ENCODE measurements around the gene NUDT21.
A peak's percentile ranks its signal among the peaks of the same experiment; 100 is the strongest.

Gene NUDT21

GRCh38 chr16:56419740-56420548, 31.2 kb downstream of the NUDT21 start:
- Histone ChIP-seq H3K27me3 (replicated peaks in 2 of 5; ENCODE audit: control insufficient read depth in 4 of 5, insufficient read depth in 5 of 5, low read length in 4 of 5) (no peaks in the 10 kb centered on the region), H3K36me3 (ENCODE audit: control insufficient read depth in 4 of 4, insufficient read depth in 4 of 4, low read length in 3 of 4) (no peaks in the 10 kb centered on the region), H3K4me1 (ENCODE audit: control extremely low read depth in 1 of 4, control insufficient read depth in 4 of 4, insufficient read depth in 4 of 4, low read length in 3 of 4) (peaks cover 13 to 32% (median 23%) of the 10 kb centered on the region in 4 experiments), H3K4me3 (ENCODE audit: control insufficient read depth in 1 of 7, extremely low read depth in 1 of 7, insufficient read depth in 4 of 7, low read depth in 2 of 7, low read length in 6 of 7) (no peak overlapping the region), H3K9me3 (ENCODE audit: control extremely low read depth in 1 of 5, control insufficient read depth in 4 of 5, insufficient read depth in 2 of 5, low read depth in 1 of 5, low read length in 4 of 5) (no peaks in the 10 kb centered on the region), H3K27ac (ENCODE audit: insufficient read depth in 1 of 2, low read depth in 1 of 2, low read length in 2 of 2, poor library complexity in 1 of 2, severe bottlenecking in 2 of 2) (no peak overlapping the region)
- WGBS (ENCODE audit: insufficient coverage): 99% methylated on average over 8 of the region's 8 CpGs
- CTCF ChIA-PET: no interaction called here
- DNase-seq: no peak
- POLR2A ChIA-PET: interaction anchor here (0.6 kb wide), 1 partner anchor 123 kb away, joined by 3 read pairs; no protein-coding TSS in a partner anchor

- H3K36me3 ChIP-seq (ENCODE audit: control insufficient read depth in 4 of 4, insufficient read depth in 4 of 4, low read length in 3 of 4): peaks cover 2 to 10% (median 6%) of the 10 kb centered on the region in 4 experiments
- no peak for DNase-seq
- WGBS (ENCODE audit: insufficient coverage): 90% methylated on average over 2 of the region's 4 CpGs
- H3K9me3 ChIP-seq (ENCODE audit: control extremely low read depth in 1 of 5, control insufficient read depth in 4 of 5, insufficient read depth in 2 of 5, low read depth in 1 of 5, low read length in 4 of 5): no peaks in the 10 kb centered on the region
- peaks cover 0 to 15% (median 8%) of the 10 kb centered on the region in 4 experiments for H3K4me1 ChIP-seq (ENCODE audit: control extremely low read depth in 1 of 4, control insufficient read depth in 4 of 4, insufficient read depth in 4 of 4, low read length in 3 of 4)
- no peak overlapping the region for H3K4me3 ChIP-seq (ENCODE audit: control insufficient read depth in 1 of 7, extremely low read depth in 1 of 7, insufficient read depth in 4 of 7, low read depth in 2 of 7, low read length in 6 of 7)
- ChIA-PET POLR2A (interaction anchor here (0.6 kb wide), 1 partner anchor 704 kb away, joined by 7 read pairs; no protein-coding TSS in a partner anchor), CTCF (interaction anchor here (0.6 to 1.4 kb wide), 2 partner anchors 16 to 1758 kb away, joined by 4 read pairs; no protein-coding TSS in a partner anchor)
- H3K27ac ChIP-seq (ENCODE audit: insufficient read depth in 1 of 2, low read depth in 1 of 2, low read length in 2 of 2, poor library complexity in 1 of 2, severe bottlenecking in 2 of 2): no peak overlapping the region
- H3K27me3 ChIP-seq (replicated peaks in 2 of 5; ENCODE audit: control insufficient read depth in 4 of 5, insufficient read depth in 5 of 5, low read length in 4 of 5): no peaks in the 10 kb centered on the region
Measured at GRCh38 chr16:56417138-56417537, 34.0 kb downstream of the NUDT21 start.

GRCh38 chr16:56415875-56416274, 35.3 kb downstream of the NUDT21 start:
- peak in 2 of 3 donors; percentile 49 to 68 for DNase-seq
- Histone ChIP-seq H3K4me1 (ENCODE audit: control extremely low read depth in 1 of 4, control insufficient read depth in 4 of 4, insufficient read depth in 4 of 4, low read length in 3 of 4) (peaks cover 0 to 8% (median 5%) of the 10 kb centered on the region in 4 experiments), H3K4me3 (ENCODE audit: control insufficient read depth in 1 of 7, extremely low read depth in 1 of 7, insufficient read depth in 4 of 7, low read depth in 2 of 7, low read length in 6 of 7) (no peak overlapping the region), H3K9me3 (ENCODE audit: control extremely low read depth in 1 of 5, control insufficient read depth in 4 of 5, insufficient read depth in 2 of 5, low read depth in 1 of 5, low read length in 4 of 5) (no peaks in the 10 kb centered on the region), H3K36me3 (ENCODE audit: control insufficient read depth in 4 of 4, insufficient read depth in 4 of 4, low read length in 3 of 4) (peaks cover 3 to 22% (median 13%) of the 10 kb centered on the region in 4 experiments), H3K27ac (ENCODE audit: insufficient read depth in 1 of 2, low read depth in 1 of 2, low read length in 2 of 2, poor library complexity in 1 of 2, severe bottlenecking in 2 of 2) (no peak overlapping the region), H3K27me3 (replicated peaks in 2 of 5; ENCODE audit: control insufficient read depth in 4 of 5, insufficient read depth in 5 of 5, low read length in 4 of 5) (no peaks in the 10 kb centered on the region)
- ChIA-PET CTCF (interaction anchor here (1.1 to 1.4 kb wide), 2 partner anchors 12 to 15 kb away, joined by 3 to 4 read pairs; no protein-coding TSS in a partner anchor), POLR2A (no interaction called here)
- no CpG with 5 or more reads among the region's 4 CpGs for WGBS (ENCODE audit: insufficient coverage)

- H3K9me3 ChIP-seq (ENCODE audit: control extremely low read depth in 1 of 5, control insufficient read depth in 4 of 5, insufficient read depth in 2 of 5, low read depth in 1 of 5, low read length in 4 of 5): no peaks in the 10 kb centered on the region
- H3K27me3 ChIP-seq (replicated peaks in 2 of 5; ENCODE audit: control insufficient read depth in 4 of 5, insufficient read depth in 5 of 5, low read length in 4 of 5): no peaks in the 10 kb centered on the region
- no peak overlapping the region for H3K4me3 ChIP-seq (ENCODE audit: control insufficient read depth in 1 of 7, extremely low read depth in 1 of 7, insufficient read depth in 4 of 7, low read depth in 2 of 7, low read length in 6 of 7)
- no peak overlapping the region for H3K27ac ChIP-seq (ENCODE audit: insufficient read depth in 1 of 2, low read depth in 1 of 2, low read length in 2 of 2, poor library complexity in 1 of 2, severe bottlenecking in 2 of 2)
- CTCF ChIA-PET: interaction anchor here (1.3 to 1.4 kb wide), 2 partner anchors 13 to 24 kb away, joined by 3 read pairs; no protein-coding TSS in a partner anchor
- POLR2A ChIA-PET: no interaction called here
- peaks cover 3 to 23% (median 16%) of the 10 kb centered on the region in 4 experiments for H3K36me3 ChIP-seq (ENCODE audit: control insufficient read depth in 4 of 4, insufficient read depth in 4 of 4, low read length in 3 of 4)
- peaks cover 0 to 8% (median 5%) of the 10 kb centered on the region in 4 experiments for H3K4me1 ChIP-seq (ENCODE audit: control extremely low read depth in 1 of 4, control insufficient read depth in 4 of 4, insufficient read depth in 4 of 4, low read length in 3 of 4)
- WGBS (ENCODE audit: insufficient coverage): no CpG with 5 or more reads among the region's 5 CpGs
- no peak for DNase-seq
Measured at GRCh38 chr16:56414366-56414765, 36.8 kb downstream of the NUDT21 start.

- H3K9me3 ChIP-seq (ENCODE audit: control extremely low read depth in 1 of 5, control insufficient read depth in 4 of 5, insufficient read depth in 2 of 5, low read depth in 1 of 5, low read length in 4 of 5): no peaks in the 10 kb centered on the region
- ChIA-PET POLR2A (no interaction called here), CTCF (interaction anchor here (1.3 to 1.4 kb wide), 2 partner anchors 12 to 25 kb away, joined by 3 read pairs; no protein-coding TSS in a partner anchor)
- H3K4me1 ChIP-seq (ENCODE audit: control extremely low read depth in 1 of 4, control insufficient read depth in 4 of 4, insufficient read depth in 4 of 4, low read length in 3 of 4): peaks cover 0 to 8% (median 5%) of the 10 kb centered on the region in 4 experiments
- H3K27ac ChIP-seq (ENCODE audit: insufficient read depth in 1 of 2, low read depth in 1 of 2, low read length in 2 of 2, poor library complexity in 1 of 2, severe bottlenecking in 2 of 2): no peak overlapping the region
- H3K4me3 ChIP-seq (ENCODE audit: control insufficient read depth in 1 of 7, extremely low read depth in 1 of 7, insufficient read depth in 4 of 7, low read depth in 2 of 7, low read length in 6 of 7): no peak overlapping the region
- no peak for DNase-seq
- no peaks in the 10 kb centered on the region for H3K27me3 ChIP-seq (replicated peaks in 2 of 5; ENCODE audit: control insufficient read depth in 4 of 5, insufficient read depth in 5 of 5, low read length in 4 of 5)
- WGBS (ENCODE audit: insufficient coverage): 100% methylated on average over 2 of the region's 5 CpGs
- H3K36me3 ChIP-seq (ENCODE audit: control insufficient read depth in 4 of 4, insufficient read depth in 4 of 4, low read length in 3 of 4): peaks cover 6 to 33% (median 25%) of the 10 kb centered on the region in 4 experiments
Measured at GRCh38 chr16:56413381-56413780, 37.8 kb downstream of the NUDT21 start.

- POLR2A ChIA-PET: no interaction called here
- Histone ChIP-seq H3K4me3 (ENCODE audit: control insufficient read depth in 1 of 7, extremely low read depth in 1 of 7, insufficient read depth in 4 of 7, low read depth in 2 of 7, low read length in 6 of 7) (no peak overlapping the region), H3K27me3 (replicated peaks in 2 of 5; ENCODE audit: control insufficient read depth in 4 of 5, insufficient read depth in 5 of 5, low read length in 4 of 5) (no peaks in the 10 kb centered on the region), H3K4me1 (ENCODE audit: control extremely low read depth in 1 of 4, control insufficient read depth in 4 of 4, insufficient read depth in 4 of 4, low read length in 3 of 4) (peaks cover 0 to 8% (median 5%) of the 10 kb centered on the region in 4 experiments), H3K27ac (ENCODE audit: insufficient read depth in 1 of 2, low read depth in 1 of 2, low read length in 2 of 2, poor library complexity in 1 of 2, severe bottlenecking in 2 of 2) (no peak overlapping the region), H3K36me3 (ENCODE audit: control insufficient read depth in 4 of 4, insufficient read depth in 4 of 4, low read length in 3 of 4) (peaks cover 12 to 41% (median 33%) of the 10 kb centered on the region in 4 experiments), H3K9me3 (ENCODE audit: control extremely low read depth in 1 of 5, control insufficient read depth in 4 of 5, insufficient read depth in 2 of 5, low read depth in 1 of 5, low read length in 4 of 5) (no peaks in the 10 kb centered on the region)
- CTCF ChIA-PET: interaction anchor here (0.6 kb wide), 2 partner anchors 10 to 371 kb away, joined by 3 to 4 read pairs; no protein-coding TSS in a partner anchor
- no peak for DNase-seq
- WGBS (ENCODE audit: insufficient coverage): 100% methylated on average over 2 of the region's 2 CpGs
Measured at GRCh38 chr16:56411624-56412023, 39.5 kb downstream of the NUDT21 start.

- Histone ChIP-seq H3K4me3 (ENCODE audit: control insufficient read depth in 1 of 7, extremely low read depth in 1 of 7, insufficient read depth in 4 of 7, low read depth in 2 of 7, low read length in 6 of 7) (no peak overlapping the region), H3K27ac (ENCODE audit: insufficient read depth in 1 of 2, low read depth in 1 of 2, low read length in 2 of 2, poor library complexity in 1 of 2, severe bottlenecking in 2 of 2) (no peak overlapping the region), H3K4me1 (ENCODE audit: control extremely low read depth in 1 of 4, control insufficient read depth in 4 of 4, insufficient read depth in 4 of 4, low read length in 3 of 4) (peaks cover 0 to 6% (median 3%) of the 10 kb centered on the region in 4 experiments), H3K9me3 (ENCODE audit: control extremely low read depth in 1 of 5, control insufficient read depth in 4 of 5, insufficient read depth in 2 of 5, low read depth in 1 of 5, low read length in 4 of 5) (no peaks in the 10 kb centered on the region), H3K27me3 (replicated peaks in 2 of 5; ENCODE audit: control insufficient read depth in 4 of 5, insufficient read depth in 5 of 5, low read length in 4 of 5) (no peaks in the 10 kb centered on the region), H3K36me3 (ENCODE audit: control insufficient read depth in 4 of 4, insufficient read depth in 4 of 4, low read length in 3 of 4) (peaks cover 12 to 41% (median 33%) of the 10 kb centered on the region in 4 experiments)
- WGBS (ENCODE audit: insufficient coverage): 100% methylated on average over 1 of the region's 5 CpGs
- POLR2A ChIA-PET: no interaction called here
- CTCF ChIA-PET: interaction anchor here (0.6 kb wide), 2 partner anchors 10 to 370 kb away, joined by 3 to 4 read pairs; no protein-coding TSS in a partner anchor
- DNase-seq: no peak
Measured at GRCh38 chr16:56411123-56411522, 40.0 kb downstream of the NUDT21 start.
